GM12878 (cell line): ENCODE results near the gene UBXN11. TPM values are rescaled to one million over a fixed set of nuclear protein-coding genes. Genes with fewer than 3 reads are reported as not detected.

ENCODE experiments used
- ATAC-seq: fragments of 200-7000 bp; cut with Tn5 transposase; 3 replicates; pipeline ENCODE4 v1.9.1; 2020; ENCODE audit warnings: mild to moderate bottlenecking, moderate library complexity
- BruUV-seq: library from RNA; stranded (reverse); fragments of 400-500 nt; replicated peaks from 2 replicates; lab custom pipeline; 2021; lab: Mats Ljungman, UMichigan
- CTCF ChIA-PET: fragments of 300-600 bp; sonication (Branson Sonifier 250); formaldehyde crosslinking; extraction: SDS; loops from one replicate; lab custom pipeline; 2021; ENCODE audit warnings: inconsistent platforms; lab: Yijun Ruan, JAX
- POLR2A ChIA-PET: fragments of 350-600 bp; formaldehyde crosslinking; extraction: SDS; loops from one replicate; lab custom pipeline; 2021; ENCODE audit warnings: inconsistent platforms; lab: Charles Lee
- RAD21 ChIA-PET: fragments of 300-600 bp; sonication (Branson Sonifier 250); formaldehyde crosslinking; loops from one replicate; lab custom pipeline; 2023; ENCODE audit warnings: antibody characterized with exemption; ENCODE audit not compliant: unreplicated experiment; lab: Charles Lee
- SMC1A ChIA-PET: fragments of 300-600 bp; sonication (Branson Sonifier 250); formaldehyde crosslinking; loops from one replicate; lab custom pipeline; 2023; ENCODE audit not compliant: unreplicated experiment, uncharacterized antibody; lab: Charles Lee
- DNase-seq: peaks from one replicate; pipeline ENCODE4 v3.0.0-alpha.2; 2011; ENCODE audit warnings: low read depth, low spot score
- FAIRE-seq: peaks from 3 replicates; lab custom pipeline; 2011; peaks lifted over from hg19 to GRCh38; lab: Jason Lieb, UNC
- H2AFZ ChIP-seq: 2 replicates; pipeline ENCODE4 v1.6.0; 2011; ENCODE audit warnings: low read depth, low read length, control low read depth; ENCODE audit not compliant: control insufficient read depth
- H3K27ac ChIP-seq: 2 replicates; pipeline ENCODE4 v1.5.1; 2011; ENCODE audit warnings: control low read depth; ENCODE audit not compliant: control insufficient read depth, insufficient read depth
- H3K27me3 ChIP-seq, 2 experiments: replicated peaks in 1 of 2; 2 replicates each; pipeline versions ENCODE4 v1.6.0 to v1.6.1; 2011; ENCODE audit warnings: low read length in 1 of 2; ENCODE audit not compliant: control insufficient read depth in 2 of 2, insufficient read depth in 2 of 2
- H3K36me3 ChIP-seq, 2 experiments: 2 replicates each; pipeline ENCODE4 v1.5.1; 2011; ENCODE audit warnings: low read length in 1 of 2; ENCODE audit not compliant: control insufficient read depth in 2 of 2, insufficient read depth in 2 of 2
- H3K4me1 ChIP-seq: 2 replicates; pipeline ENCODE4 v1.6.1; 2011; ENCODE audit warnings: mild to moderate bottlenecking, low read length, moderate library complexity, mixed read lengths; ENCODE audit not compliant: control insufficient read depth, insufficient read depth
- H3K4me2 ChIP-seq: 2 replicates; pipeline ENCODE4 v1.6.0; 2011; ENCODE audit warnings: control low read depth; ENCODE audit not compliant: control insufficient read depth, insufficient read depth
- H3K4me3 ChIP-seq: fragments of 200-600 bp; sonication (generic); 2 replicates; pipeline ENCODE4 v1.5.1; 2016
- H3K79me2 ChIP-seq: 2 replicates; pipeline ENCODE4 v1.6.0; 2011; ENCODE audit warnings: low read length; ENCODE audit not compliant: control insufficient read depth, insufficient read depth
- H3K9ac ChIP-seq: 2 replicates; pipeline ENCODE4 v1.8.0; 2011; ENCODE audit warnings: low read length, control low read depth, mixed read lengths; ENCODE audit not compliant: control insufficient read depth, insufficient read depth
- H3K9me3 ChIP-seq: replicated peaks from 3 replicates; pipeline ENCODE4 v1.5.1; 2011; ENCODE audit warnings: mild to moderate bottlenecking, low read length; ENCODE audit not compliant: control insufficient read depth, insufficient read depth
- H4K20me1 ChIP-seq: 2 replicates; pipeline ENCODE4 v1.6.0; 2011; ENCODE audit not compliant: control insufficient read depth, insufficient read depth
- BMI1 ChIP-seq: fragments of 450-650 bp; IDR thresholded peaks from 2 replicates; pipeline ENCODE4 v1.6.1; 2016; ENCODE audit warnings: mild to moderate bottlenecking, moderate library complexity, borderline replicate concordance
- CBFB ChIP-seq: IDR thresholded peaks from 2 replicates; pipeline ENCODE4 v1.6.1; 2016; ENCODE audit warnings: antibody characterized with exemption, low read depth
- EP300 ChIP-seq, 2 experiments: fragments of 150-350 bp in 1 of 2; IDR thresholded peaks; 2 replicates each; pipeline ENCODE4 v1.6.1; 2011 to 2012; ENCODE audit warnings: low read depth in 2 of 2, low read length in 2 of 2, borderline replicate concordance in 1 of 2, improper control_type of control experiment in 1 of 2, inconsistent platforms in 1 of 2; ENCODE audit not compliant: control insufficient read depth in 1 of 2
- HCFC1 ChIP-seq: fragments of 150-350 bp; IDR thresholded peaks from 2 replicates; pipeline ENCODE4 v1.6.1; 2014; ENCODE audit warnings: low read length
- KDM1A ChIP-seq: fragments of 200-600 bp; sonication (generic); IDR thresholded peaks from 2 replicates; pipeline ENCODE4 v1.6.1; 2016; ENCODE audit warnings: borderline replicate concordance
- NFYA ChIP-seq: IDR thresholded peaks from 2 replicates; pipeline ENCODE4 v1.6.1; 2011; ENCODE audit warnings: low read depth, mild to moderate bottlenecking, low read length, improper control_type of control experiment, borderline replicate concordance
- RBBP5 ChIP-seq: fragments of 200-600 bp; sonication (generic); conservative IDR thresholded peaks from 2 replicates; pipeline ENCODE4 v1.6.1; 2016
- WGBS: methylation state at CpG from one replicate; pipeline ENCODE4 v1.1.6; 2016; ENCODE audit warnings: low lambda C conversion rate; ENCODE audit not compliant: insufficient replicate concordance, insufficient coverage; ENCODE audit errors: missing lambda C conversion rate; 5-methylcytosine and 5-hydroxymethylcytosine counted together
- in situ Hi-C: fragments of 300-500 bp; cut with MboI; formaldehyde crosslinking; loops from 9 replicates; pipeline ENCODE4 v1.14.3; 2018; ENCODE audit warnings: mixed read lengths
- intact Hi-C: fragments of 100-400 bp; cut with micrococcal nuclease; formaldehyde crosslinking; loops from one replicate; pipeline ENCODE4 v1.14.2; 2022; ENCODE audit not compliant: unreplicated experiment
- polyA plus RNA-seq, 11 experiments: library from polyadenylated mRNA; depleted of rRNA in 4 of 11; unstranded in 6 of 11; stranded (reverse) in 5 of 11; fragments of >200 nt; fragmentation: Nextera tagmentation in 4 of 11; fragmentation: Illumina TruSeq in 1 of 11; extraction: Ambion mirVana in 4 of 11; extraction: Trizol in 1 of 11; gene quantifications; 1 replicate in 1 of 11; 2 replicates in 10 of 11; pipeline versions ENCODE4 v1.2.1 to v1.2.3, GENCODE V29; 2011 to 2016; ENCODE audit warnings: inconsistent platforms in 2 of 11, missing spikeins in 2 of 11, low read depth in 1 of 11
- total RNA-seq, 4 experiments: library from RNA; depleted of rRNA in 3 of 4; stranded (reverse); fragments of >200 nt in 3 of 4; fragmentation: Illumina TruSeq in 1 of 4; extraction: Trizol in 1 of 4; gene quantifications; 2 replicates each; pipeline versions ENCODE4 v1.2.1 to v1.2.3, GENCODE V29; 2013 to 2021
- TF ChIP-seq, protein P1 (sequence below): fragments of 150-350 bp; IDR thresholded peaks from 2 replicates; pipeline ENCODE4 v1.6.1; 2014; ENCODE audit warnings: mild to moderate bottlenecking, low read depth, low read length
- TF ChIP-seq, protein P2 (sequence below): IDR thresholded peaks from 2 replicates; pipeline ENCODE4 v1.6.1; 2011; ENCODE audit warnings: borderline replicate concordance, low read depth, mild to moderate bottlenecking, moderate library complexity, mixed read lengths, low read length; ENCODE audit not compliant: insufficient read depth; ENCODE audit errors: extremely low read length
- TF ChIP-seq, protein P3 (sequence below): fragments of 450-650 bp; IDR thresholded peaks from 2 replicates; pipeline ENCODE4 v1.6.1; 2017; ENCODE audit warnings: mild to moderate bottlenecking

UBXN11 gene
- total and polyA plus RNA-seq, 10 of the 15 experiments (the other 5 are each of a cell fraction or from before 2014, with no cell fraction given) = 0.32 to 34.4 (median 9.6) TPM

DNA sequence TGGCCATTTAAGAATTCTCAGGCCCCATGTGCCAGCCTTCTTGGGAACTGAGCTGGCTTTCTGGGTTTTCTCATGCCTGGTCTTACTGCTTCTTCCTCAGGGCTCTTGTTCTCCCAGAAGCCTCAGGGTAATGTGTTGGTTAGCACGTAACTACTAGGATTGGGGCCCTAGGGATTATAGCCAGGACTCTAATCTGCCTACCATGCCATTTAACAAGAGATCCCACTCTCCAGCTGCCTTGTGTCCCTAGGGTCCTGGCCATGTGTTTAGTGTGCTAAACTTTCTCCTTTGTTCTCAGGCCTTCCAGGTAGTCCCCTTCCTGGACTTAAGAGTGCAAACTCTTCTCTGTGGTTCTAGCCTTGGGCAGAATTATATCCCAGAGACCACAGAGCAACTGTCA is 28.7 kb downstream of the UBXN11 start:
- H4K20me1 ChIP-seq = no peaks in the 10 kb centered on the region
- ChIA-PET CTCF (interaction anchor here (0.8 to 18.0 kb wide), 8 partner anchors 10 to 139 kb away, joined by 3 to 879 read pairs (median 38); partner anchors contain the start of genes CD52 and CEP85), SMC1A (interaction anchor here (0.9 to 9.1 kb wide), 8 partner anchors 7 to 139 kb away, joined by 3 to 119 read pairs (median 5); partner anchors contain the start of genes CD52, CEP85 and ZNF593OS), RAD21 (interaction anchor here (1.3 to 8.9 kb wide), 4 partner anchors 11 to 139 kb away, joined by 6 to 113 read pairs (median 8); partner anchors contain the start of gene CD52), POLR2A (interaction anchor here (0.5 to 3.5 kb wide), 2 partner anchors 42 to 1114 kb away, joined by 5 to 31 read pairs; partner anchors contain the start of genes CD52 and GPR3)
- peaks cover 26% of the 10 kb centered on the region for H3K79me2 ChIP-seq
- H3K27ac ChIP-seq = 0 out of 2 replicates have a peak overlapping the region, but pooled peaks have one; percentile 13
- H3K4me2 ChIP-seq = no peak overlapping the region
- FAIRE-seq (no peak), ATAC-seq (no peak), DNase-seq (no peak)
- H3K4me1 ChIP-seq = peaks cover 42% of the 10 kb centered on the region
- H3K4me3 ChIP-seq = no peak overlapping the region
- no peaks in the 10 kb centered on the region for H3K9me3 ChIP-seq
- H2AFZ ChIP-seq = no peak overlapping the region
- no peak overlapping the region for H3K9ac ChIP-seq
- in situ Hi-C loops = no loop called here
- H3K36me3 ChIP-seq = peaks cover 14 to 18% of the 10 kb centered on the region in 2 experiments
- H3K27me3 ChIP-seq = no peaks in the 10 kb centered on the region
- TF ChIP-seq CBFB = no peak
- no peak for TF ChIP-seq EP300 (IDR thresholded peaks at IDR 0.05; ENCODE audit: borderline replicate concordance in 1 of 2, control insufficient read depth in 1 of 2, low read depth in 2 of 2, low read length in 2 of 2)
- TF ChIP-seq, protein P1, sequence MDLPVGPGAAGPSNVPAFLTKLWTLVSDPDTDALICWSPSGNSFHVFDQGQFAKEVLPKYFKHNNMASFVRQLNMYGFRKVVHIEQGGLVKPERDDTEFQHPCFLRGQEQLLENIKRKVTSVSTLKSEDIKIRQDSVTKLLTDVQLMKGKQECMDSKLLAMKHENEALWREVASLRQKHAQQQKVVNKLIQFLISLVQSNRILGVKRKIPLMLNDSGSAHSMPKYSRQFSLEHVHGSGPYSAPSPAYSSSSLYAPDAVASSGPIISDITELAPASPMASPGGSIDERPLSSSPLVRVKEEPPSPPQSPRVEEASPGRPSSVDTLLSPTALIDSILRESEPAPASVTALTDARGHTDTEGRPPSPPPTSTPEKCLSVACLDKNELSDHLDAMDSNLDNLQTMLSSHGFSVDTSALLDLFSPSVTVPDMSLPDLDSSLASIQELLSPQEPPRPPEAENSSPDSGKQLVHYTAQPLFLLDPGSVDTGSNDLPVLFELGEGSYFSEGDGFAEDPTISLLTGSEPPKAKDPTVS = no peak
- TF ChIP-seq, protein P2, sequence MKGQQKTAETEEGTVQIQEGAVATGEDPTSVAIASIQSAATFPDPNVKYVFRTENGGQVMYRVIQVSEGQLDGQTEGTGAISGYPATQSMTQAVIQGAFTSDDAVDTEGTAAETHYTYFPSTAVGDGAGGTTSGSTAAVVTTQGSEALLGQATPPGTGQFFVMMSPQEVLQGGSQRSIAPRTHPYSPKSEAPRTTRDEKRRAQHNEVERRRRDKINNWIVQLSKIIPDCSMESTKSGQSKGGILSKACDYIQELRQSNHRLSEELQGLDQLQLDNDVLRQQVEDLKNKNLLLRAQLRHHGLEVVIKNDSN = no peak
- no peak for TF ChIP-seq HCFC1
- no peak for TF ChIP-seq NFYA
- TF ChIP-seq, protein P3, sequence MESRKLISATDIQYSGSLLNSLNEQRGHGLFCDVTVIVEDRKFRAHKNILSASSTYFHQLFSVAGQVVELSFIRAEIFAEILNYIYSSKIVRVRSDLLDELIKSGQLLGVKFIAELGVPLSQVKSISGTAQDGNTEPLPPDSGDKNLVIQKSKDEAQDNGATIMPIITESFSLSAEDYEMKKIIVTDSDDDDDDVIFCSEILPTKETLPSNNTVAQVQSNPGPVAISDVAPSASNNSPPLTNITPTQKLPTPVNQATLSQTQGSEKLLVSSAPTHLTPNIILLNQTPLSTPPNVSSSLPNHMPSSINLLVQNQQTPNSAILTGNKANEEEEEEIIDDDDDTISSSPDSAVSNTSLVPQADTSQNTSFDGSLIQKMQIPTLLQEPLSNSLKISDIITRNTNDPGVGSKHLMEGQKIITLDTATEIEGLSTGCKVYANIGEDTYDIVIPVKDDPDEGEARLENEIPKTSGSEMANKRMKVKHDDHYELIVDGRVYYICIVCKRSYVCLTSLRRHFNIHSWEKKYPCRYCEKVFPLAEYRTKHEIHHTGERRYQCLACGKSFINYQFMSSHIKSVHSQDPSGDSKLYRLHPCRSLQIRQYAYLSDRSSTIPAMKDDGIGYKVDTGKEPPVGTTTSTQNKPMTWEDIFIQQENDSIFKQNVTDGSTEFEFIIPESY = no peak
- no peak for TF ChIP-seq BMI1
- no peak for TF ChIP-seq KDM1A
- no peak for TF ChIP-seq RBBP5
- no TSS peak for BruUV-seq
- intact Hi-C loops = no loop called here
- WGBS = 95% methylated on average over 1 of the region's 1 CpG
